22Rv1 (cell line): ENCODE measurements around the gene JMJD4.

Source experiments
- H3K27ac ChIP-seq: fragments of 450-650 bp; 2 replicates; pipeline ENCODE4 v1.5.1; 2017
- CTCF ChIP-seq: fragments of 450-650 bp; IDR thresholded peaks from 2 replicates; pipeline ENCODE4 v1.5.1; 2017; ENCODE audit warnings: mild to moderate bottlenecking
- ZFX ChIP-seq: fragments of 450-650 bp; IDR thresholded peaks from 2 replicates; pipeline ENCODE4 v1.6.1; 2017; ENCODE audit warnings: antibody characterized with exemption, borderline replicate concordance

The JMJD4 gene

GRCh38 chr1:227735539-227736285, 610 bp upstream of the JMJD4 start:
- H3K27ac ChIP-seq = peak overlapping the region; percentile 82
- TF ChIP-seq ZFX (no peak), CTCF (no peak)

GRCh38 chr1:227734546-227734855, 601 bp downstream of the JMJD4 start:
- TF ChIP-seq CTCF (no peak), ZFX (no peak)
- peak overlapping the region; percentile 82 for H3K27ac ChIP-seq

- no peak for TF ChIP-seq ZFX
- TF ChIP-seq CTCF = no peak
- H3K27ac ChIP-seq = peak overlapping the region; percentile 82
Measured at GRCh38 chr1:227733751-227734545, 1.2 kb downstream of the JMJD4 start.

- TF ChIP-seq ZFX (no peak), CTCF (no peak)
- peak overlapping the region; percentile 82; the same call in 1 of the 2 replicates for H3K27ac ChIP-seq
Measured at GRCh38 chr1:227733309-227733705, 1.8 kb downstream of the JMJD4 start.

GRCh38 chr1:227732586-227733308, 2.4 kb downstream of the JMJD4 start:
- no peak for TF ChIP-seq CTCF
- H3K27ac ChIP-seq = peak overlapping the region; percentile 82; the same call in 1 of the 2 replicates

- peak overlapping the region; percentile 79 for H3K27ac ChIP-seq
- TF ChIP-seq CTCF (no peak), ZFX (no peak)
Measured at GRCh38 chr1:227731696-227732585, 3.2 kb downstream of the JMJD4 start.
